WERI-Rb-1 (cell line): ENCODE data around the gene RAD9A.

Experiments used
- DNase-seq: peaks from one replicate; pipeline ENCODE4 v3.0.0-alpha.2; 2020
- H3K27ac ChIP-seq: fragments of 250-450 bp; sonication (Bioruptor Pico); 2 replicates; pipeline ENCODE4 v1.5.1; 2020; ENCODE audit warnings: mild to moderate bottlenecking, moderate library complexity
- H3K27me3 ChIP-seq: fragments of 250-450 bp; sonication (Bioruptor Pico); 2 replicates; pipeline ENCODE4 v1.5.1; 2021; ENCODE audit warnings: mild to moderate bottlenecking, low read depth, moderate library complexity; ENCODE audit not compliant: insufficient read depth, severe bottlenecking
- H3K36me3 ChIP-seq: fragments of 250-450 bp; sonication (Bioruptor Pico); 2 replicates; pipeline ENCODE4 v1.5.1; 2020; ENCODE audit warnings: mild to moderate bottlenecking, moderate library complexity
- H3K4me3 ChIP-seq: 2 replicates; pipeline ENCODE4 v1.5.1; 2011; ENCODE audit warnings: low read depth, mild to moderate bottlenecking, control low read depth, low read length
- H3K9me3 ChIP-seq: fragments of 250-450 bp; sonication (Bioruptor Pico); 2 replicates; pipeline ENCODE4 v1.5.1; 2021; ENCODE audit warnings: mild to moderate bottlenecking, moderate library complexity; ENCODE audit not compliant: severe bottlenecking
- CTCF ChIP-seq: IDR thresholded peaks from 2 replicates; pipeline ENCODE4 v1.5.1; 2011; ENCODE audit warnings: low read depth, mild to moderate bottlenecking, control low read depth, inconsistent platforms, low read length

Gene RAD9A

GRCh38 chr11:67428052-67429001, 36.5 kb downstream of the RAD9A start, which contains the start of gene RPS6KB2:
Gene RPS6KB2 (plus strand): TSS chr11:67428494. CDS start chr11:67428546, 52 bp downstream.
- Histone ChIP-seq H3K27ac (peak within 1 kb of the TSS; percentile 79), H3K9me3 (no peaks in the 10 kb centered on the region), H3K27me3 (no peaks in the 10 kb centered on the region), H3K36me3 (peaks cover 38% of the 10 kb centered on the region), H3K4me3 (peak within 1 kb of the TSS; percentile 81)
- TF ChIP-seq CTCF = no peak
- DNase-seq = peak; percentile 98

GRCh38 chr11:67429038-67429668, 37.4 kb downstream of the RAD9A start:
- peaks cover 47% of the 10 kb centered on the region for H3K36me3 ChIP-seq
- no peaks in the 10 kb centered on the region for H3K27me3 ChIP-seq
- DNase-seq = no peak
- no peak for TF ChIP-seq CTCF
- H3K9me3 ChIP-seq = no peaks in the 10 kb centered on the region
- H3K27ac ChIP-seq = peak overlapping the region; percentile 79; the same call in 1 of the 2 replicates
- peak overlapping the region; percentile 81 for H3K4me3 ChIP-seq

- Histone ChIP-seq H3K9me3 (no peaks in the 10 kb centered on the region), H3K4me3 (no peak overlapping the region), H3K27me3 (no peaks in the 10 kb centered on the region), H3K36me3 (peaks cover 52% of the 10 kb centered on the region), H3K27ac (no peak overlapping the region)
- DNase-seq = no peak
- no peak for TF ChIP-seq CTCF
These were observed 37.9 kb downstream of the RAD9A start for GRCh38 chr11:67429722-67430121.

GRCh38 chr11:67431346-67432249, 39.8 kb downstream of the RAD9A start:
- Histone ChIP-seq H3K9me3 (no peaks in the 10 kb centered on the region), H3K4me3 (no peak overlapping the region), H3K27me3 (no peaks in the 10 kb centered on the region), H3K36me3 (peaks cover 68% of the 10 kb centered on the region), H3K27ac (no peak overlapping the region)
- DNase-seq = no peak
- no peak for TF ChIP-seq CTCF

GRCh38 chr11:67432655-67433349, 41.0 kb downstream of the RAD9A start:
- DNase-seq = no peak
- peaks cover 73% of the 10 kb centered on the region for H3K36me3 ChIP-seq
- no peak overlapping the region for H3K4me3 ChIP-seq
- no peaks in the 10 kb centered on the region for H3K9me3 ChIP-seq
- no peak overlapping the region for H3K27ac ChIP-seq
- TF ChIP-seq CTCF = no peak
- H3K27me3 ChIP-seq = no peaks in the 10 kb centered on the region
